CD4-positive, alpha-beta T cell treated with Interleukin-17A for 4 hours (primary cell): ENCODE measurements around the gene GLP1R.
A peak's percentile ranks its signal among the peaks of the same experiment; 100 is the strongest.

Source experiments
- DNase-seq: peaks from one replicate; pipeline ENCODE4 v3.0.0-alpha.2; 2020; ENCODE audit warnings: mixed read lengths

GLP1R gene

DNA sequence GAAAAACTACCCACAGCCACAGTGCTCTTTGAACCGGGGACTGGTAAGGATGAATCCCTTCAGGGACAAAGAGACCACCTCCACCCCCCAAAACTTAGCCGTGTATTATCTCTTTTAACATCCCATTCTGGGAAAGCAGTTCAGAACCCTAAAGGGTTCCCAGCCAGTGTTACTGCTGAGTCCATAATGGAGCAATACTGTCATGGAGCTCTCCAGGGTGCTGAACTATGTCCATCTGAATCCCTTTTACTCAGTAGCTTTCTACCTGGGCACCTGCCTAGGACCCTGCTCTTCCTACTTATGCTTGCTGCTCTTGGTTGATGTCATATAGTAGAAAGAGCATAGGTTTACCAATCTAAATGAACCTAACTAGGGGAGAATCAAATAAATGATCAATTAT is 88.7 kb downstream of the GLP1R start:
- peak; percentile 42 for DNase-seq
